Measurements from ENCODE around the gene GLTP.

GRCh38 chr12:109900752-109901580, 20.6 kb upstream of the GLTP start:
- TF ChIP-seq REST (IDR thresholded peaks at IDR 0.05; ENCODE audit: low read depth) (no peak), CEBPB (IDR thresholded peaks at IDR 0.05) (no peak), USF1 (IDR thresholded peaks at IDR 0.05) (no peak), TAF1 (IDR thresholded peaks at IDR 0.05; ENCODE audit: low read depth) (no peak), RAD21 (IDR thresholded peaks at IDR 0.05; ENCODE audit: low read depth) (no peak), EP300 (IDR thresholded peaks at IDR 0.05; ENCODE audit: borderline replicate concordance) (no peak), CREB1 (IDR thresholded peaks at IDR 0.05; ENCODE audit: low read depth) (no peak), FOXM1 (IDR thresholded peaks at IDR 0.05; ENCODE audit: borderline replicate concordance, low read depth) (no peak), MAX (IDR thresholded peaks at IDR 0.05) (no peak)

Data from Ishikawa (cell line).